AG04449 (cell line): ENCODE measurements around the gene KCNJ14.

Experiments
- CTCF ChIA-PET: fragments of 350-600 bp; formaldehyde crosslinking; extraction: SDS; loops from one replicate; lab custom pipeline; 2021; ENCODE audit warnings: antibody characterized with exemption; lab: Yijun Ruan, JAX
- POLR2A ChIA-PET: fragments of 400-600, 350-600 bp; formaldehyde crosslinking; extraction: SDS; loops from one replicate; lab custom pipeline; 2020; ENCODE audit warnings: antibody characterized with exemption, inconsistent platforms; lab: Yijun Ruan, JAX
- DNase-seq: peaks from one replicate; pipeline ENCODE4 v3.0.0-alpha.2; 2010; ENCODE audit warnings: low read depth, low spot score
- H3K4me3 ChIP-seq: 2 replicates; pipeline ENCODE4 v1.5.1; 2011; ENCODE audit warnings: low read depth, mild to moderate bottlenecking, control low read depth, low read length
- CTCF ChIP-seq: IDR thresholded peaks from one replicate; pipeline ENCODE4 v1.5.1; 2011; ENCODE audit warnings: mild to moderate bottlenecking, moderate library complexity, low read length, control low read depth, inconsistent platforms; ENCODE audit not compliant: insufficient read depth; ENCODE audit errors: missing control alignments

Gene KCNJ14

GRCh38 chr19:48428670-48429069, 26.7 kb upstream of the KCNJ14 start:
- no peak for TF ChIP-seq CTCF
- no peak for DNase-seq
- CTCF ChIA-PET, result interaction anchor here (0.9 to 1.6 kb wide), 3 partner anchors 9 to 17 kb away, joined by 3 to 4 read pairs (median 4); partner anchors contain the start of gene GRWD1
- POLR2A ChIA-PET, result no interaction called here
- no peak overlapping the region for H3K4me3 ChIP-seq

GRCh38 chr19:48433337-48433736, 22.0 kb upstream of the KCNJ14 start:
- CTCF ChIA-PET, result interaction anchor here (0.7 to 2.4 kb wide), 4 partner anchors 12 to 404 kb away, joined by 3 to 18 read pairs (median 5); partner anchors contain the start of genes GRWD1 and KDELR1
- POLR2A ChIA-PET, result no interaction called here

GRCh38 chr19:48436586-48436985, 18.8 kb upstream of the KCNJ14 start:
- CTCF ChIA-PET, result interaction anchor here (0.8 to 1.8 kb wide), 4 partner anchors 9 to 148 kb away, joined by 4 to 6 read pairs (median 6); partner anchors contain the start of gene KDELR1
- TF ChIP-seq CTCF, result no peak
- H3K4me3 ChIP-seq, result no peak overlapping the region
- no peak for DNase-seq
- POLR2A ChIA-PET, result no interaction called here

More at GRCh38 chr19:48433337-48433736, 22.0 kb upstream of the KCNJ14 start:
- DNase-seq, result no peak
- no peak overlapping the region for H3K4me3 ChIP-seq
- no peak for TF ChIP-seq CTCF

- H3K4me3 ChIP-seq, result no peak overlapping the region
- ChIA-PET POLR2A (no interaction called here), CTCF (interaction anchor here (1.1 kb wide), 2 partner anchors 48 to 147 kb away, joined by 3 read pairs; no protein-coding TSS in a partner anchor)
- DNase-seq, result no peak
- TF ChIP-seq CTCF, result no peak
These were observed 13.9 kb upstream of the KCNJ14 start for GRCh38 chr19:48441360-48442050.

- POLR2A ChIA-PET, result no interaction called here
- CTCF ChIA-PET, result interaction anchor here (1.0 to 3.4 kb wide), 3 partner anchors 47 to 142 kb away, joined by 3 to 23 read pairs (median 3); no protein-coding TSS in a partner anchor
- no peak overlapping the region for H3K4me3 ChIP-seq
- no peak for DNase-seq
- no peak for TF ChIP-seq CTCF
These were observed 13.0 kb upstream of the KCNJ14 start for GRCh38 chr19:48442116-48443035.
